HCT116 (cell line): ENCODE measurements around the gene TRDN. TPM values are rescaled to one million over a fixed set of nuclear protein-coding genes. Genes with fewer than 3 reads are reported as not detected.

Source experiments
- ATAC-seq: fragments of 200-7000 bp; cut with Tn5 transposase; 2 replicates; pipeline ENCODE4 v1.9.1; 2020; ENCODE audit warnings: mild to moderate bottlenecking, moderate library complexity
- BruUV-seq: library from RNA; stranded (reverse); fragments of 400-500 nt; replicated peaks from 2 replicates; lab custom pipeline; 2021; lab: Mats Ljungman, UMichigan
- CTCF ChIA-PET: fragments of 300-600 bp; sonication (Branson Sonifier 250); formaldehyde crosslinking; loops from one replicate; lab custom pipeline; 2021; ENCODE audit warnings: antibody characterized with exemption; lab: Charles Lee
- POLR2A ChIA-PET: fragments of 300-600, 350-600 bp; sonication (Branson Sonifier 250); formaldehyde crosslinking; loops from one replicate; lab custom pipeline; 2021; ENCODE audit warnings: antibody characterized with exemption; lab: Charles Lee
- RAD21 ChIA-PET, 2 experiments: fragments of 300-600 bp; sonication (Branson Sonifier 250); formaldehyde crosslinking; loops; one replicate each; lab custom pipeline; 2023; ENCODE audit warnings: low total read pairs in 2 of 2; ENCODE audit not compliant: uncharacterized antibody in 2 of 2, unreplicated experiment in 2 of 2, low non-redundant PET in 1 of 2; lab: Charles Lee
- DNase-seq: peaks from one replicate; pipeline ENCODE4 v3.0.0-alpha.2; 2010; ENCODE audit warnings: low read depth, low spot score
- H2AFZ ChIP-seq: fragments of 200-600 bp; shearing (Covaris generic), sonication (generic); 2 replicates; pipeline ENCODE4 v1.6.1; 2017; ENCODE audit warnings: low read depth, mixed run types, mixed read lengths, antibody characterized with exemption, low read length; ENCODE audit not compliant: poor library complexity, severe bottlenecking
- H3K27ac ChIP-seq: 2 replicates; pipeline ENCODE4 v1.5.1; 2012; ENCODE audit warnings: low read depth, low read length
- H3K27me3 ChIP-seq: fragments of 200-600 bp; sonication (generic); 2 replicates; pipeline ENCODE4 v1.6.1; 2016; ENCODE audit warnings: mixed run types, low read length, mixed read lengths; ENCODE audit not compliant: insufficient read depth
- H3K36me3 ChIP-seq, 2 experiments: fragments of 200-500 bp in 1 of 2; fragments of 200-600 bp in 1 of 2; sonication (Bioruptor generic) in 1 of 2; sonication (generic) in 1 of 2; 2 replicates each; pipeline versions ENCODE4 v1.5.1 to v1.6.1; 2014 to 2016; ENCODE audit warnings: low read length in 2 of 2, inconsistent platforms in 1 of 2, mixed read lengths in 1 of 2, mixed run types in 1 of 2; ENCODE audit not compliant: insufficient read depth in 2 of 2, control insufficient read depth in 1 of 2
- H3K4me1 ChIP-seq, 2 experiments: fragments of 200-600 bp in 1 of 2; sonication (generic) in 1 of 2; 2 replicates each; pipeline versions ENCODE4 v1.5.1 to v1.6.1; 2012 to 2017; ENCODE audit warnings: low read length in 2 of 2, inconsistent platforms in 1 of 2, mild to moderate bottlenecking in 1 of 2, mixed read lengths in 1 of 2, mixed run types in 1 of 2, moderate library complexity in 1 of 2; ENCODE audit not compliant: insufficient read depth in 2 of 2, control insufficient read depth in 1 of 2
- H3K4me2 ChIP-seq: fragments of 200-600 bp; sonication (generic); 2 replicates; pipeline ENCODE4 v1.6.1; 2017; ENCODE audit warnings: mixed run types, low read length, mixed read lengths
- H3K4me3 ChIP-seq, 2 experiments: fragments of 200-600 bp in 1 of 2; sonication (generic) in 1 of 2; replicated peaks in 1 of 2; 2 replicates each; pipeline ENCODE4 v1.5.1; 2011 to 2016; ENCODE audit warnings: low read length in 2 of 2, control low read depth in 1 of 2, low read depth in 1 of 2, mild to moderate bottlenecking in 1 of 2, mixed read lengths in 1 of 2, mixed run types in 1 of 2
- H3K79me2 ChIP-seq: fragments of 200-600 bp; sonication (generic); 2 replicates; pipeline ENCODE4 v1.6.1; 2017; ENCODE audit warnings: mild to moderate bottlenecking, mixed run types, low read length, moderate library complexity, mixed read lengths; ENCODE audit not compliant: insufficient read depth
- H3K9ac ChIP-seq: fragments of 200-600 bp; sonication (generic); 2 replicates; pipeline ENCODE4 v1.6.1; 2016; ENCODE audit warnings: low read length, mixed read lengths
- H3K9me2 ChIP-seq: fragments of 200-600 bp; sonication (generic), shearing (Covaris generic); 2 replicates; pipeline ENCODE4 v1.6.1; 2017; ENCODE audit warnings: mixed run types, mild to moderate bottlenecking, moderate library complexity; ENCODE audit not compliant: insufficient read depth
- H3K9me3 ChIP-seq, 2 experiments: fragments of 200-500 bp in 1 of 2; fragments of 200-600 bp in 1 of 2; sonication (Bioruptor generic) in 1 of 2; sonication (generic) in 1 of 2; 2 replicates each; pipeline ENCODE4 v1.6.1; 2014 to 2017; ENCODE audit warnings: low read length in 2 of 2, mixed read lengths in 2 of 2, inconsistent platforms in 1 of 2, low read depth in 1 of 2, mild to moderate bottlenecking in 1 of 2, mixed run types in 1 of 2, moderate library complexity in 1 of 2; ENCODE audit not compliant: control insufficient read depth in 1 of 2, insufficient read depth in 1 of 2
- H4K20me1 ChIP-seq: fragments of 200-600 bp; sonication (generic), shearing (Covaris generic); 2 replicates; pipeline ENCODE4 v1.6.1; 2017; ENCODE audit warnings: mixed run types, mild to moderate bottlenecking, moderate library complexity; ENCODE audit not compliant: insufficient read depth
- EGR1 ChIP-seq: IDR thresholded peaks from 2 replicates; pipeline ENCODE4 v1.6.1; 2012; ENCODE audit warnings: low read depth
- SIN3A ChIP-seq: IDR thresholded peaks from 2 replicates; pipeline ENCODE4 v1.6.1; 2012; ENCODE audit warnings: low read depth
- ZNF274 ChIP-seq: fragments of 200-500 bp; sonication (Bioruptor generic); IDR thresholded peaks from 2 replicates; pipeline ENCODE4 v1.6.1; 2014; ENCODE audit warnings: mild to moderate bottlenecking, low read depth, low read length, inconsistent platforms
- intact Hi-C: fragments of 100-400 bp; cut with micrococcal nuclease; formaldehyde crosslinking; loops from 2 replicates; pipeline ENCODE4 v1.10.0; 2022
- total RNA-seq: library from RNA; stranded (reverse); gene quantifications from one replicate; pipeline ENCODE4 v1.2.1, GENCODE V29; 2021; ENCODE audit not compliant: unreplicated experiment
- TF ChIP-seq, protein P1 (sequence below): IDR thresholded peaks from 2 replicates; pipeline ENCODE4 v1.6.1; 2012; ENCODE audit warnings: low read depth
- TF ChIP-seq, protein P2 (sequence below), 3 experiments: fragments of 200-600 bp in 1 of 3; sonication (generic) in 1 of 3; IDR thresholded peaks in 2 of 3; conservative IDR thresholded peaks in 1 of 3; 2 replicates each; pipeline ENCODE4 v1.5.1; 2012 to 2017; ENCODE audit warnings: low read depth in 2 of 3, low read length in 2 of 3, antibody characterized with exemption in 1 of 3, borderline replicate concordance in 1 of 3, control low read depth in 1 of 3, mild to moderate bottlenecking in 1 of 3, mixed read lengths in 1 of 3, mixed run types in 1 of 3, moderate library complexity in 1 of 3; ENCODE audit not compliant: insufficient read depth in 1 of 3

The TRDN gene
- total RNA-seq, 1 experiment from 2014 or later, result not detected

DNA sequence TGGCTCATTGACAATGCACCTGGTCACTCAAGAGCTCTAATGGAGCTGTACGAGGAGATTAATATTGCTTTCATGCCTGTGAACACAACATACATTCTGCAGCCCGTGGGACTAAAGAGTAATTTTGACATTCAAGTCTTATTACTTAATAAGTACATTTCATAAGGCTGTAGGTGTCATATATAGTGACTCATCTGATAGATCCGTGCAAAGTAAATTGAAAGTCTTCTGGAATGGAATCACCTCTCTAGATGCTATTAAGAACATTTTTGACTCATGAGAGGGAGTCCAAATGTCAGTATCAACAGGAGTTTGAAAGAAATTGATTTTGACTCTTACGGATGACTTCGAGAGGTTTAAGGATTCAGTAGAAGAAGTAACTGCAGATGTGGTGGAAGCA, 372.8 kb downstream of the TRDN start (continued):
- TF ChIP-seq, protein P1, sequence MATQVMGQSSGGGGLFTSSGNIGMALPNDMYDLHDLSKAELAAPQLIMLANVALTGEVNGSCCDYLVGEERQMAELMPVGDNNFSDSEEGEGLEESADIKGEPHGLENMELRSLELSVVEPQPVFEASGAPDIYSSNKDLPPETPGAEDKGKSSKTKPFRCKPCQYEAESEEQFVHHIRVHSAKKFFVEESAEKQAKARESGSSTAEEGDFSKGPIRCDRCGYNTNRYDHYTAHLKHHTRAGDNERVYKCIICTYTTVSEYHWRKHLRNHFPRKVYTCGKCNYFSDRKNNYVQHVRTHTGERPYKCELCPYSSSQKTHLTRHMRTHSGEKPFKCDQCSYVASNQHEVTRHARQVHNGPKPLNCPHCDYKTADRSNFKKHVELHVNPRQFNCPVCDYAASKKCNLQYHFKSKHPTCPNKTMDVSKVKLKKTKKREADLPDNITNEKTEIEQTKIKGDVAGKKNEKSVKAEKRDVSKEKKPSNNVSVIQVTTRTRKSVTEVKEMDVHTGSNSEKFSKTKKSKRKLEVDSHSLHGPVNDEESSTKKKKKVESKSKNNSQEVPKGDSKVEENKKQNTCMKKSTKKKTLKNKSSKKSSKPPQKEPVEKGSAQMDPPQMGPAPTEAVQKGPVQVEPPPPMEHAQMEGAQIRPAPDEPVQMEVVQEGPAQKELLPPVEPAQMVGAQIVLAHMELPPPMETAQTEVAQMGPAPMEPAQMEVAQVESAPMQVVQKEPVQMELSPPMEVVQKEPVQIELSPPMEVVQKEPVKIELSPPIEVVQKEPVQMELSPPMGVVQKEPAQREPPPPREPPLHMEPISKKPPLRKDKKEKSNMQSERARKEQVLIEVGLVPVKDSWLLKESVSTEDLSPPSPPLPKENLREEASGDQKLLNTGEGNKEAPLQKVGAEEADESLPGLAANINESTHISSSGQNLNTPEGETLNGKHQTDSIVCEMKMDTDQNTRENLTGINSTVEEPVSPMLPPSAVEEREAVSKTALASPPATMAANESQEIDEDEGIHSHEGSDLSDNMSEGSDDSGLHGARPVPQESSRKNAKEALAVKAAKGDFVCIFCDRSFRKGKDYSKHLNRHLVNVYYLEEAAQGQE, result no peak
- TF ChIP-seq, protein P2, sequence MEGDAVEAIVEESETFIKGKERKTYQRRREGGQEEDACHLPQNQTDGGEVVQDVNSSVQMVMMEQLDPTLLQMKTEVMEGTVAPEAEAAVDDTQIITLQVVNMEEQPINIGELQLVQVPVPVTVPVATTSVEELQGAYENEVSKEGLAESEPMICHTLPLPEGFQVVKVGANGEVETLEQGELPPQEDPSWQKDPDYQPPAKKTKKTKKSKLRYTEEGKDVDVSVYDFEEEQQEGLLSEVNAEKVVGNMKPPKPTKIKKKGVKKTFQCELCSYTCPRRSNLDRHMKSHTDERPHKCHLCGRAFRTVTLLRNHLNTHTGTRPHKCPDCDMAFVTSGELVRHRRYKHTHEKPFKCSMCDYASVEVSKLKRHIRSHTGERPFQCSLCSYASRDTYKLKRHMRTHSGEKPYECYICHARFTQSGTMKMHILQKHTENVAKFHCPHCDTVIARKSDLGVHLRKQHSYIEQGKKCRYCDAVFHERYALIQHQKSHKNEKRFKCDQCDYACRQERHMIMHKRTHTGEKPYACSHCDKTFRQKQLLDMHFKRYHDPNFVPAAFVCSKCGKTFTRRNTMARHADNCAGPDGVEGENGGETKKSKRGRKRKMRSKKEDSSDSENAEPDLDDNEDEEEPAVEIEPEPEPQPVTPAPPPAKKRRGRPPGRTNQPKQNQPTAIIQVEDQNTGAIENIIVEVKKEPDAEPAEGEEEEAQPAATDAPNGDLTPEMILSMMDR (IDR thresholded peaks at IDR 0.05 in 2 of 3, conservative IDR thresholded peaks at IDR 0.05 in 1 of 3; ENCODE audit: borderline replicate concordance in 1 of 3, insufficient read depth in 1 of 3, low read depth in 2 of 3, low read length in 2 of 3), result no peak
- no peak for TF ChIP-seq EGR1
- TF ChIP-seq ZNF274, result no peak

DNA sequence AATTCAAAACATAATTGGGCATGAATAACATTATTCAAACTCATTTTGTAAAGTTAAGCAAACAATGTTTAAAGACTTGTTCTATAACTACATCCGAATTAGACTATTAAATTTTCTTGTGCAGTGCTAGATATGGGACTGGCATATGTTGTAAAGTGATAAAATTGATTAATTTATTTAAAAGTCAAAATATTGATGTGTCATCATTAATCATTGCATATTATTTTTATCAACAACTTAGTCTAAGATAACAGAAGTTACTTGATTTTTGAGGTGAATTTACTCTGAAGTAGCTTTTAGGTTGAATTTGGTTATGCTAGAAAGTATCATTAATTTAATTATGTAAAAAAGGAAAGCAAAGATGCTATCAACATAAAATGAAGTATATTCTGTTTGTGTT, 396.1 kb downstream of the TRDN start:
- no peaks in the 10 kb centered on the region for H3K36me3 ChIP-seq
- ChIA-PET POLR2A (no interaction called here), CTCF (no interaction called here), RAD21 (no interaction called here)
- intact Hi-C loops, result no loop called here
- ATAC-seq, result no peak
- H3K4me2 ChIP-seq, result no peak overlapping the region
- no peaks in the 10 kb centered on the region for H3K9me3 ChIP-seq
- 0 out of 2 replicates have a peak, but pooled peaks cover 6% of the 10 kb centered on the region for H3K27me3 ChIP-seq
- no peak overlapping the region for H2AFZ ChIP-seq
- H3K9ac ChIP-seq, result no peak overlapping the region
- no TSS peak for BruUV-seq
- no peak for DNase-seq
- H3K79me2 ChIP-seq, result no peaks in the 10 kb centered on the region
- no peak overlapping the region for H3K27ac ChIP-seq
- TF ChIP-seq SIN3A, result no peak
- no peaks in the 10 kb centered on the region for H3K4me1 ChIP-seq
- H3K4me3 ChIP-seq, result no peak overlapping the region
- H4K20me1 ChIP-seq, result 0 out of 2 replicates have a peak, but pooled peaks cover 3% of the 10 kb centered on the region
- no peaks in the 10 kb centered on the region for H3K9me2 ChIP-seq
